HL-60 (cell line): ENCODE data around the gene CSMD2.

ENCODE experiments used
- GABPA ChIP-seq: IDR thresholded peaks from 2 replicates; pipeline ENCODE4 v1.6.1; 2012; ENCODE audit warnings: low read depth
- POLR2AphosphoS5 ChIP-seq: IDR thresholded peaks from 2 replicates; pipeline ENCODE4 v1.6.1; 2012; ENCODE audit warnings: low read depth
- SPI1 ChIP-seq: IDR thresholded peaks from 2 replicates; pipeline ENCODE4 v1.6.1; 2012; ENCODE audit warnings: low read depth, mild to moderate bottlenecking, borderline replicate concordance
- TF ChIP-seq, protein P1 (sequence below): IDR thresholded peaks from one replicate; pipeline ENCODE4 v1.5.1; 2011; ENCODE audit warnings: low read length, control low read depth, inconsistent platforms; ENCODE audit not compliant: insufficient read depth
- TF ChIP-seq, protein P2 (sequence below): IDR thresholded peaks from 2 replicates; pipeline ENCODE4 v1.6.1; 2012; ENCODE audit warnings: low read depth; ENCODE audit not compliant: insufficient replicate concordance

- TF ChIP-seq, protein P1, sequence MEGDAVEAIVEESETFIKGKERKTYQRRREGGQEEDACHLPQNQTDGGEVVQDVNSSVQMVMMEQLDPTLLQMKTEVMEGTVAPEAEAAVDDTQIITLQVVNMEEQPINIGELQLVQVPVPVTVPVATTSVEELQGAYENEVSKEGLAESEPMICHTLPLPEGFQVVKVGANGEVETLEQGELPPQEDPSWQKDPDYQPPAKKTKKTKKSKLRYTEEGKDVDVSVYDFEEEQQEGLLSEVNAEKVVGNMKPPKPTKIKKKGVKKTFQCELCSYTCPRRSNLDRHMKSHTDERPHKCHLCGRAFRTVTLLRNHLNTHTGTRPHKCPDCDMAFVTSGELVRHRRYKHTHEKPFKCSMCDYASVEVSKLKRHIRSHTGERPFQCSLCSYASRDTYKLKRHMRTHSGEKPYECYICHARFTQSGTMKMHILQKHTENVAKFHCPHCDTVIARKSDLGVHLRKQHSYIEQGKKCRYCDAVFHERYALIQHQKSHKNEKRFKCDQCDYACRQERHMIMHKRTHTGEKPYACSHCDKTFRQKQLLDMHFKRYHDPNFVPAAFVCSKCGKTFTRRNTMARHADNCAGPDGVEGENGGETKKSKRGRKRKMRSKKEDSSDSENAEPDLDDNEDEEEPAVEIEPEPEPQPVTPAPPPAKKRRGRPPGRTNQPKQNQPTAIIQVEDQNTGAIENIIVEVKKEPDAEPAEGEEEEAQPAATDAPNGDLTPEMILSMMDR = no peak
- no peak for TF ChIP-seq GABPA
- TF ChIP-seq, protein P2, sequence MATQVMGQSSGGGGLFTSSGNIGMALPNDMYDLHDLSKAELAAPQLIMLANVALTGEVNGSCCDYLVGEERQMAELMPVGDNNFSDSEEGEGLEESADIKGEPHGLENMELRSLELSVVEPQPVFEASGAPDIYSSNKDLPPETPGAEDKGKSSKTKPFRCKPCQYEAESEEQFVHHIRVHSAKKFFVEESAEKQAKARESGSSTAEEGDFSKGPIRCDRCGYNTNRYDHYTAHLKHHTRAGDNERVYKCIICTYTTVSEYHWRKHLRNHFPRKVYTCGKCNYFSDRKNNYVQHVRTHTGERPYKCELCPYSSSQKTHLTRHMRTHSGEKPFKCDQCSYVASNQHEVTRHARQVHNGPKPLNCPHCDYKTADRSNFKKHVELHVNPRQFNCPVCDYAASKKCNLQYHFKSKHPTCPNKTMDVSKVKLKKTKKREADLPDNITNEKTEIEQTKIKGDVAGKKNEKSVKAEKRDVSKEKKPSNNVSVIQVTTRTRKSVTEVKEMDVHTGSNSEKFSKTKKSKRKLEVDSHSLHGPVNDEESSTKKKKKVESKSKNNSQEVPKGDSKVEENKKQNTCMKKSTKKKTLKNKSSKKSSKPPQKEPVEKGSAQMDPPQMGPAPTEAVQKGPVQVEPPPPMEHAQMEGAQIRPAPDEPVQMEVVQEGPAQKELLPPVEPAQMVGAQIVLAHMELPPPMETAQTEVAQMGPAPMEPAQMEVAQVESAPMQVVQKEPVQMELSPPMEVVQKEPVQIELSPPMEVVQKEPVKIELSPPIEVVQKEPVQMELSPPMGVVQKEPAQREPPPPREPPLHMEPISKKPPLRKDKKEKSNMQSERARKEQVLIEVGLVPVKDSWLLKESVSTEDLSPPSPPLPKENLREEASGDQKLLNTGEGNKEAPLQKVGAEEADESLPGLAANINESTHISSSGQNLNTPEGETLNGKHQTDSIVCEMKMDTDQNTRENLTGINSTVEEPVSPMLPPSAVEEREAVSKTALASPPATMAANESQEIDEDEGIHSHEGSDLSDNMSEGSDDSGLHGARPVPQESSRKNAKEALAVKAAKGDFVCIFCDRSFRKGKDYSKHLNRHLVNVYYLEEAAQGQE = no peak
- TF ChIP-seq SPI1 = no peak
- no peak for TF ChIP-seq POLR2AphosphoS5
Measured at GRCh38 chr1:33657833-33658232, 507.2 kb downstream of the CSMD2 start.
